ENCODE data around the gene SYK. TPM values are rescaled to one million over a fixed set of nuclear protein-coding genes. Genes with fewer than 3 reads are reported as not detected.

SYK gene
- total and polyA plus RNA-seq, 2 of the 13 experiments (the other 11 are each of a cell fraction or from before 2014, with no cell fraction given) = not detected

DNA sequence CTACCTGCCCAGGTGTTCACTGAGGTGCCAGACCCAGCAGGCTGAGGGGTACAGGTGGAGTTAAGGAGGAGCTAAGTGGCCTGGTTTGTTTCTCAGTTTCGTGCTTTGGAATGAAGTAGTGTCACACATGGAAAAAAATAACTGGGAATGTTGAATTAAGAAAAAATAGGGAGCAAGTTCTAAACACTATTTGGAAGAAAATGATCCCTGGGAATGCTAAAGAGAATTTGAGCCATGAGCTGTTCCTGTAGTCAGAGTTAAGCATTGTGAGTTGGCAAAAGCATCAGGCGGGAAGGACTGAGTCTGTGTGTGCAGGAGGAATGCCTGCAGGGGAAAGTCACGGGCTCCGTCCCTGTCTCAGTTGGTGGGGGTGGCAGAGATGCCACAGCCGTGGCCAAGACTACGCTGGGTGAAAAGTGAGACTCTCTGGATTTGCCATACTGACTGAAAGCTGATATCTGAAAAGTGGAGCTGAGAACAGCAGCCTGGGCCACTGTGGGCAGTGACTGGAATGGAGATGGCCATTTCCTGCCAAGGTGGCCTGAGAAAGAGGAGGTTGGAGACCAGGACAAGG is 37.0 kb downstream of the SYK start:
- H3K4me1 ChIP-seq (ENCODE audit: insufficient read depth, low read length) = no peaks in the 10 kb centered on the region
- ChIA-PET POLR2A (no interaction called here), CTCF (ENCODE audit: low intra/inter-chr PET ratio, low total read pairs) (no interaction called here)
- no peak overlapping the region for H3K9ac ChIP-seq (ENCODE audit: insufficient read depth, low read depth, low read length)
- H3K27ac ChIP-seq (ENCODE audit: extremely low read length, insufficient read depth, low read length) = no peak overlapping the region
- no TSS peak for BruUV-seq (replicated peaks)
- in situ Hi-C loops (cut with HindIII; ENCODE audit: extremely low pct_ligation_motif_present, low pct_unique_long_range_greater_than_20kb) (no loop called here), intact Hi-C loops (cut with micrococcal nuclease; ENCODE audit: unreplicated experiment) (no loop called here)
- no peaks in the 10 kb centered on the region; a peak in 1 of 5 replicates for H3K27me3 ChIP-seq (ENCODE audit: control insufficient read depth in 1 of 2, insufficient read depth in 2 of 2, low read length in 2 of 2)
- no peaks in the 10 kb centered on the region for H3K36me3 ChIP-seq (replicated peaks in 1 of 2; ENCODE audit: control insufficient read depth in 1 of 2, insufficient read depth in 2 of 2, low read length in 2 of 2)
- H3K9me3 ChIP-seq (ENCODE audit: low read length) = peaks cover 11% of the 10 kb centered on the region
- H4K20me1 ChIP-seq (ENCODE audit: insufficient read depth, low read length) = no peaks in the 10 kb centered on the region
- ATAC-seq = no peak
- 3% methylated on average over 6 of the region's 6 CpGs for WGBS (ENCODE audit: low lambda C conversion rate)
- FAIRE-seq = no peak
- H3K79me2 ChIP-seq (ENCODE audit: insufficient read depth, low read length) = no peaks in the 10 kb centered on the region
- H2AFZ ChIP-seq (ENCODE audit: low read length) = no peak overlapping the region
- H3K4me2 ChIP-seq (ENCODE audit: low read depth, low read length) = no peak overlapping the region
- TF ChIP-seq ZNF891 (CRISPR knock-in tag; IDR thresholded peaks at IDR 0.05) (no peak), NBN (conservative IDR thresholded peaks at IDR 0.05) (no peak), ZNF30 (CRISPR knock-in tag; IDR thresholded peaks at IDR 0.05) (no peak), ZFP36L1 (CRISPR knock-in tag; IDR thresholded peaks at IDR 0.05) (no peak), CHD2 (IDR thresholded peaks at IDR 0.05; ENCODE audit: low read depth, low read length) (no peak), ZIK1 (CRISPR knock-in tag; IDR thresholded peaks at IDR 0.05; ENCODE audit: borderline replicate concordance, low read depth) (no peak)
- H3K4me3 ChIP-seq (replicated peaks in 1 of 3; ENCODE audit: insufficient read depth in 1 of 3, low read depth in 2 of 3, low read length in 3 of 3) = no peak overlapping the region
- no peak for DNase-seq (ENCODE audit: low spot score)

DNA sequence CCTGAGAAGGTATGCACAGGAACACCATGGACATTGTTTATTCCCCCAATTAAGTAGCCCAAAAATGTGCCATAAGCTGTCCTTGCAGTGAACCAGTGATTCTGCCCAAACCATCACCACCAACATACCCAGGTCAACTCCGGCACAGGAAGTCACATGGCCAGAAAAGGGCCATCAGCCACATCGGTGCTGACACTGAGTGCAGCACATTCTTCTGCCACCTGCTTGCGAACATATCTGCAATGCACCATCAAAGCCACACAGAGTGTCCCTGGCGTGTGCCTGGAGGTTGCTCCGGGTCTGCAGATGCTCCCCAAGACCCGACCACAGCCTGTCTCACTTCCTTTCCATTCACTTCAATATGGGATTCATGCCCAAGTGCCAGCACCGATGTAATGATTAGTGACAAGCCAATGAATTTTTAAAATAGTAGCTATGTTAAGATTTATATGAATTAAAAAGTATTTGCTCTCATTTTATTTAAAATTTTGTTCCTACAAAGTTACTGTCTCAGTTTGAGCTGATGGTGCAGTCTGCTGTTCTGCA is 37.6 kb downstream of the SYK start:
- in situ Hi-C loops (cut with HindIII; ENCODE audit: extremely low pct_ligation_motif_present, low pct_unique_long_range_greater_than_20kb) (no loop called here), intact Hi-C loops (cut with micrococcal nuclease; ENCODE audit: unreplicated experiment) (no loop called here)
- FAIRE-seq = no peak
- Histone ChIP-seq H4K20me1 (ENCODE audit: insufficient read depth, low read length) (no peaks in the 10 kb centered on the region), H3K27me3 (ENCODE audit: control insufficient read depth in 1 of 2, insufficient read depth in 2 of 2, low read length in 2 of 2) (no peaks in the 10 kb centered on the region; a peak in 1 of 5 replicates), H3K9ac (ENCODE audit: insufficient read depth, low read depth, low read length) (no peak overlapping the region), H3K4me1 (ENCODE audit: insufficient read depth, low read length) (no peaks in the 10 kb centered on the region), H3K4me2 (ENCODE audit: low read depth, low read length) (no peak overlapping the region), H3K79me2 (ENCODE audit: insufficient read depth, low read length) (no peaks in the 10 kb centered on the region), H3K27ac (ENCODE audit: extremely low read length, insufficient read depth, low read length) (no peak overlapping the region), H3K4me3 (replicated peaks in 1 of 3; ENCODE audit: insufficient read depth in 1 of 3, low read depth in 2 of 3, low read length in 3 of 3) (no peak overlapping the region), H3K9me3 (ENCODE audit: low read length) (peaks cover 11% of the 10 kb centered on the region), H3K36me3 (replicated peaks in 1 of 2; ENCODE audit: control insufficient read depth in 1 of 2, insufficient read depth in 2 of 2, low read length in 2 of 2) (no peaks in the 10 kb centered on the region), H2AFZ (ENCODE audit: low read length) (no peak overlapping the region)
- BruUV-seq (replicated peaks) = no TSS peak
- WGBS (ENCODE audit: low lambda C conversion rate) = 0% methylated on average over 4 of the region's 7 CpGs
- TF ChIP-seq ZNF678 (CRISPR knock-in tag; IDR thresholded peaks at IDR 0.05) (no peak), REPIN1 (CRISPR knock-in tag; IDR thresholded peaks at IDR 0.05; ENCODE audit: borderline replicate concordance, low read depth) (no peak), ZNF772 (CRISPR knock-in tag; IDR thresholded peaks at IDR 0.05) (no peak), ZNF430 (CRISPR knock-in tag; IDR thresholded peaks at IDR 0.05) (no peak)
- ATAC-seq = no peak
- ChIA-PET POLR2A (no interaction called here), CTCF (ENCODE audit: low intra/inter-chr PET ratio, low total read pairs) (no interaction called here)
- no peak for DNase-seq (ENCODE audit: low spot score)
